HEK293 (cell line): ENCODE measurements around the gene HDLBP.

Source experiments
- CTCF ChIP-seq: fragments of 450-650 bp; formaldehyde crosslinking; IDR thresholded peaks from 2 replicates; pipeline ENCODE4 v1.5.1; 2016; ENCODE audit warnings: missing biosample characterization, missing genetic modification characterization
- SP7 ChIP-seq: fragments of 450-650 bp; formaldehyde crosslinking; IDR thresholded peaks from 2 replicates; pipeline ENCODE4 v1.5.1; 2016; ENCODE audit warnings: missing biosample characterization, missing genetic modification characterization
- ZBTB7A ChIP-seq: fragments of 450-650 bp; formaldehyde crosslinking; IDR thresholded peaks from 2 replicates; pipeline ENCODE4 v1.5.1; 2016; ENCODE audit warnings: low read depth, missing biosample characterization, missing genetic modification characterization
- ZFHX2 ChIP-seq: fragments of 450-650 bp; formaldehyde crosslinking; conservative IDR thresholded peaks from 2 replicates; pipeline ENCODE4 v1.5.1; 2016; ENCODE audit warnings: missing biosample characterization, missing genetic modification characterization
- ZNF274 ChIP-seq, 2 experiments: fragments of 200-500 bp in 1 of 2; fragments of 450-650 bp in 1 of 2; sonication (Bioruptor generic) in 1 of 2; formaldehyde crosslinking in 1 of 2; IDR thresholded peaks; 2 replicates each; pipeline versions ENCODE4 v1.5.1 to v1.6.1; 2014 to 2016; ENCODE audit warnings: borderline replicate concordance in 1 of 2, inconsistent platforms in 1 of 2, low read length in 1 of 2, missing biosample characterization in 1 of 2, missing genetic modification characterization in 1 of 2
- ZNF501 ChIP-seq: fragments of 450-650 bp; formaldehyde crosslinking; IDR thresholded peaks from 2 replicates; pipeline ENCODE4 v1.5.1; 2016; ENCODE audit warnings: missing biosample characterization, missing genetic modification characterization
- ZNF830 ChIP-seq: fragments of 450-650 bp; IDR thresholded peaks from 2 replicates; pipeline ENCODE4 v1.5.0; 2018; ENCODE audit warnings: missing biosample characterization, missing genetic modification characterization, low read depth, mild to moderate bottlenecking, moderate library complexity

- TF ChIP-seq ZFHX2 (tag by site-specific recombination) (peak; percentile 74), ZNF830 (no peak), SP7 (no peak), ZNF274 (IDR thresholded peaks at IDR 0.05; ENCODE audit: low read length) (no peak), ZNF274 (tag by site-specific recombination; IDR thresholded peaks at IDR 0.05; ENCODE audit: borderline replicate concordance) (no peak), ZBTB7A (tag by site-specific recombination) (no peak), CTCF (peak; percentile 68), ZNF501 (tag by site-specific recombination) (no peak)
Observed at GRCh38 chr2:241355983-241356870, 40.8 kb upstream of the HDLBP start, which contains the start of gene FARP2.
